Thoracic aorta (tissue), 2 donors: ENCODE results near the gene SAMD5. TPM values are rescaled to one million over a fixed set of nuclear protein-coding genes. Genes with fewer than 3 reads are reported as not detected.

Experiments used
- ATAC-seq: fragments of 150-250 bp; one replicate; pipeline ENCODE4 v1.8.0; 2017; ENCODE audit warnings: low read depth; ENCODE audit not compliant: insufficient number of reproducible peaks, low FRiP score
- DNase-seq: peaks from one replicate; pipeline ENCODE4 v3.0.0-alpha.2; 2020; ENCODE audit warnings: low spot score
- H3K27ac ChIP-seq, 2 donors: fragments of 200-600 bp; sonication (generic); 1 replicate in 1 of 2; 2 replicates in 1 of 2; pipeline ENCODE4 v1.5.1; 2016; ENCODE audit warnings: mild to moderate bottlenecking in 2 of 2, moderate library complexity in 2 of 2
- H3K27me3 ChIP-seq: fragments of 200-600 bp; sonication (generic); replicated peaks from 2 replicates; pipeline ENCODE4 v1.6.0; 2016; ENCODE audit warnings: mild to moderate bottlenecking; ENCODE audit not compliant: insufficient read depth
- H3K36me3 ChIP-seq: fragments of 200-600 bp; sonication (generic); one replicate; pipeline ENCODE4 v1.5.1; 2016
- H3K4me1 ChIP-seq, 2 donors: fragments of 200-600 bp; sonication (generic); 1 replicate in 1 of 2; 2 replicates in 1 of 2; pipeline versions ENCODE4 v1.5.1 to v1.6.0; 2016; ENCODE audit warnings: low read depth in 2 of 2, mild to moderate bottlenecking in 1 of 2; ENCODE audit not compliant: control insufficient read depth in 1 of 2
- H3K4me3 ChIP-seq: fragments of 200-600 bp; sonication (generic); 2 replicates; pipeline ENCODE4 v1.5.1; 2016; ENCODE audit warnings: mild to moderate bottlenecking
- H3K9me3 ChIP-seq: fragments of 200-600 bp; sonication (generic); 2 replicates; pipeline ENCODE4 v1.5.1; 2016
- CTCF ChIP-seq: fragments of 200-600 bp; sonication (generic); IDR thresholded peaks from one replicate; pipeline ENCODE4 v1.5.1; 2019; ENCODE audit warnings: antibody characterized with exemption
- total RNA-seq, 2 donors: library from RNA; depleted of rRNA; stranded (reverse); fragments of >200 nt; gene quantifications; one replicate each; pipeline versions ENCODE4 v1.1.0 to v1.2.3, GENCODE V29; 2016

The SAMD5 gene
- total RNA-seq, 2 donors from 2014 or later = 1.6 to 4.7 TPM

- no peak for ATAC-seq
These were observed 45.8 kb downstream of the SAMD5 start for GRCh38 chr6:147554281-147554680.

GRCh38 chr6:147559006-147559405 lies 50.5 kb downstream of the SAMD5 start:
- ATAC-seq (no peak), DNase-seq (no peak)
- Histone ChIP-seq H3K27me3 (no peaks in the 10 kb centered on the region), H3K36me3 (no peaks in the 10 kb centered on the region), H3K4me3 (no peak overlapping the region), H3K9me3 (no peaks in the 10 kb centered on the region), H3K27ac (no peak overlapping the region), H3K4me1 (no peaks in the 10 kb centered on the region)
- TF ChIP-seq CTCF = no peak

More at GRCh38 chr6:147554281-147554680, 45.8 kb downstream of the SAMD5 start:
- no peaks in the 10 kb centered on the region for H3K9me3 ChIP-seq
- H3K4me3 ChIP-seq = no peak overlapping the region
- H3K4me1 ChIP-seq = no peaks in the 10 kb centered on the region
- no peaks in the 10 kb centered on the region for H3K27me3 ChIP-seq
- no peaks in the 10 kb centered on the region for H3K36me3 ChIP-seq
- DNase-seq = no peak
- H3K27ac ChIP-seq = no peak overlapping the region
- TF ChIP-seq CTCF = no peak

GRCh38 chr6:147560670-147561069 lies 52.2 kb downstream of the SAMD5 start:
- H3K27ac ChIP-seq = no peak overlapping the region

GRCh38 chr6:147561726-147562125 lies 53.2 kb downstream of the SAMD5 start:
- Histone ChIP-seq H3K9me3 (no peaks in the 10 kb centered on the region), H3K36me3 (no peaks in the 10 kb centered on the region), H3K27me3 (no peaks in the 10 kb centered on the region), H3K27ac (no peak overlapping the region), H3K4me1 (no peaks in the 10 kb centered on the region), H3K4me3 (no peak overlapping the region)
- TF ChIP-seq CTCF = no peak
- DNase-seq (no peak), ATAC-seq (no peak)

More at GRCh38 chr6:147560670-147561069, 52.2 kb downstream of the SAMD5 start:
- ATAC-seq = no peak
- Histone ChIP-seq H3K4me3 (no peak overlapping the region), H3K27me3 (no peaks in the 10 kb centered on the region), H3K4me1 (no peaks in the 10 kb centered on the region), H3K36me3 (no peaks in the 10 kb centered on the region), H3K9me3 (no peaks in the 10 kb centered on the region)
- no peak for DNase-seq
- TF ChIP-seq CTCF = no peak

- DNase-seq (no peak), ATAC-seq (no peak)
- no peaks in the 10 kb centered on the region for H3K27me3 ChIP-seq
- H3K4me3 ChIP-seq = no peak overlapping the region
- no peaks in the 10 kb centered on the region for H3K4me1 ChIP-seq
- H3K36me3 ChIP-seq = no peaks in the 10 kb centered on the region
- TF ChIP-seq CTCF = no peak
- H3K9me3 ChIP-seq = no peaks in the 10 kb centered on the region
- H3K27ac ChIP-seq = no peak overlapping the region
These were observed 55.0 kb downstream of the SAMD5 start for GRCh38 chr6:147563472-147563871.
